NCI-H524 treated with DMSO at 0.1 percent for 48 hours (cell line): ENCODE results near the gene IGFBP6.
"Not testable (repeated sequence)": the region's sequence is repeated elsewhere in the genome, so short reads cannot be mapped to it uniquely, and the experiment has no call there.

Experiments used
- DNase-seq: peaks from one replicate; lab custom pipeline; 2025; lab: John Stamatoyannopoulos, UW

The IGFBP6 gene

DNA sequence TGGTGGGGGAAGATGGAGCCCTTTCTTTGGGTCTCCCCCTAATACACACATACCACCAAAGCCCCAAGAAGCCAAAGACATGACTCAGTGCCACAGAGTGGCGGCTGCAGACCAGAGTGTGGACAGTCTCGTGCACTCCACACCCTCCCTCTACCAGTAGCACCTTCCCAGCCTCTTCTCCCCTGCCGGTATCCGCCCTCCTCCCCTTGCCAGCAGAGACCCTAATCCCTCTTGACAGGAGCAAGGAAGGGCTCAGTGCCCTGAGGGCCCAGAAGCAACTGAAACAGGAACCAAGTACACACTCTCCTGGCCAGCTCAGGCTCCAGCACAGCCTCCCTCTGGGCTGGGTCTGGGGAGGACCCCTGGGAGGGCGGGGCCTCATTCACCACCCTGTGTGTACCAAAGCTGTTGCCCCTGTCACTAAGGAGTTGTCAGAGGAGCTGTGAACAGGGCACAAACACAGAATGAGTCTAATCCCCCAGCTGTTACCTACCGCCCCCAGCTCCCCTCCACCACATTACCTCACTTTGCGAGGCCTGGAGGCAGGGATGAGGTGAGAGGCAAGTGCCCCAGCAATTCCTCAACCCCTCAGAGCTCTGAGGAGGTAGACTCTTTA lies 26.5 kb upstream of the IGFBP6 start:
- no peak for DNase-seq

DNA sequence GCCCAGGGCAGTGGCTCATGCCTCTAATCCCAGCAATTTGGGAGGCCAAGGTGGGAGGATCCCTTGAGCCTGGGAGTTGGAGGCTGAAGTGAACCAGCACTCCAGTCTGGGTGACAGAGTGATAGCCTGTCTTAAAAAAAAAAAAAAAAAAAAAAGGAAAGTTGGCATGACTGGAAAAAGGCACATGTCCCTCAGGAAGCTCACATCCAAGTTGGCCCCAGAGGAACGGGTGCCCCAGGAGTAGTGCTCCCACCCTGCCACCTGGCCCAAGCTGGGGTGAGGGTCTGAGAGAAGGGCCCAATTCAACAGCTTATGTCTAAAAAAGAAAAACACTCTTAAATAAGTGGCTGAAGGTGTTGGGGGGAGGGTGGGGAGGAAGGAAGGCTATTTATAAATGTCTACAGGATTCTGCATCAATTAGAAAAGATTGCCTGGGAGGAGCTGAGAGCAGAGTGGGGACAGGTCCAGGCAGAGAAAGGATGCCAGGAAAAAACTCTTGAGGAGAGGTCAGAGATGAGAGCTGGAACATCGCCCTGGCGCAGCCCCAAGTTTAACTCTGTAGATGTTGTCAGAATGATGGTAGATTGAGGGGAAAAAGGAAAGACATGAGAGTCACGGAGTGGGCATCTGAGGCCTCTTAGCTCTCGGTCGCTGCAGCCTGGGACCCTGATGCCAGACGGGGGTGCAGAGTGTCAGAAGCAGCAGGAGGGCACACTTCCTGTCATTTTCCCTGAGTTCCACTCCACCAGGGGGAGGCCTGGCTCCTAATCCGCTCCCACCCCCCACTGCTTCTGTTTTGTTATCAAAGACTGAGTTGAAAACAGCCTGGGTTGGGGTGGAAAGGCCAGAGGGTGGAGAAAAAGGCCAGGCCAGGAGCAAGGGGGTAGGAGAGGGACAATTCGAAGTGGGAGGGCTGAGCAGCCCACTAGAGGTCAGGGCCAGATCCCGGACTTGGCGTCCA lies 25.6 kb upstream of the IGFBP6 start:
- DNase-seq = no peak

GRCh38 chr12:53073881-53074280 lies 23.6 kb upstream of the IGFBP6 start:
- DNase-seq = no peak

GRCh38 chr12:53074283-53074998 lies 23.0 kb upstream of the IGFBP6 start:
- DNase-seq = no peak

GRCh38 chr12:53074999-53075370 lies 22.5 kb upstream of the IGFBP6 start:
- no peak for DNase-seq

DNA sequence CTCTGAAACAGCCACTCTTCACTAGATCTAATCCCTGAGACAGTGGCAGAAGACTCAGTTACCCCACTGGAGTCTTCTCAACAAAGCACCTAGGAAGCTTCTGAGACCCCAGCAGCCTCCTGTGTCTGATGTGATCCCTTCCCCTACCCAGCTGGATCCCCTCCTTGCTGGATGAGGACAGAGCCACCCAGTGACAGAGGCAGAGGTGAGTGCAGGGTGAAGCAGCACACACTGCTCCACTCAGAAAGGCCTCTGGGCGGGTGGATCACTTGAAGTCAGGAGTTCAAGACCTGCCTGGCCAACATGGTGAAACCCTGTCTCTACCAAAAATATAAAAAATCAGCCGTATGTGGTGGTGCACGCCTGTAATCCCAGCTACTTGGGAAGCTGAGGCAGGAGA lies 21.0 kb upstream of the IGFBP6 start:
- no peak for DNase-seq

- DNase-seq = no peak
Measured at GRCh38 chr12:53077030-53077429, 20.4 kb upstream of the IGFBP6 start.

GRCh38 chr12:53078425-53079225 lies 18.8 kb upstream of the IGFBP6 start:
- no peak for DNase-seq

DNA sequence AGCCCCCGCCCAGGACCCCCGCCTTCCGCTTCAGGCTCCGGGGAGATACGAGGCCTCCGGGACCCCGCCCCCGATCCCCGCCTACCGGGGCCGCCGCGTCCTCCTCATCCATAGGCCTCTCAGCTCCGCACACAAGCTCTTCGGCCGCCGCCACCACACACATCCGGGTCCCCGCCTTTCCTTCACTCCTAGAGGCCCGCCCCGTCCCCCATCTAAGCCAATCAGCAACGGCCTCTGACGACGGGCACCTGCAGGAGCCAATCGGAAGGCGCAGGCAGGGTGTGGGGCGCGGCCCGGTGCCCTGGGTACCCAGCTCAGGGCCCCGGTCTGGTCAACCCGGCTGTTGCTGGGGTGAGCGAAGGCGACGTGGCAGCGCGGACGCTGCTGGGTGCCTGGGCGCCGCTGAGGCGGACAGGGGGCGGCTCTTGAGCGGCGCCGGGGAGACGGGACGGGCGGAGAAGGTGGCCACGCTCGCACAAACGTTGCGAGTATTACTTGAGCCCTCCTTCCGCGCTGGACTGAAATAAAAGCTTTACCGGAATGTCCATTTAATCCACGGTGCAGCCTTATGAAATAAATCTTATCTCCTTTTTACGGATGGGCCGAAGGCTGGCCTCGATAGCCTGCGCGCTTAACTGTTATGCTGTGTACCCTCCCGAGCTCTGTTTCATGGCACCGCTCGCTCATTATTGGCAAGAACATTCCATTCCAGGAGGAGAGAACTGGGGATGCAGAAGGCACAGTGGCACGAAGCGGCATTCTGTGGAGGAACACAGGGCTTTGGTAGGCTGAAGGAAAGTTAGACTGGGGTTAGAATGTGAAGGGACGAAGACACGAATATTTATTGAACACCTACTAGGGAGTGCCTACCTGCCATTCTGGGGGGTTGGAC lies 18.0 kb upstream of the IGFBP6 start, which contains the start of gene SPRYD3:
Gene SPRYD3, minus strand, starts transcription at position 165 of the 892 bp plus-strand sequence. Its CDS starts 57 bp downstream, at position 108.
- peak; percentile 85 for DNase-seq

GRCh38 chr12:53082637-53083175 lies 14.8 kb upstream of the IGFBP6 start:
- DNase-seq = no peak

- DNase-seq = no peak
Measured at GRCh38 chr12:53086361-53086760, 11.1 kb upstream of the IGFBP6 start.

DNA sequence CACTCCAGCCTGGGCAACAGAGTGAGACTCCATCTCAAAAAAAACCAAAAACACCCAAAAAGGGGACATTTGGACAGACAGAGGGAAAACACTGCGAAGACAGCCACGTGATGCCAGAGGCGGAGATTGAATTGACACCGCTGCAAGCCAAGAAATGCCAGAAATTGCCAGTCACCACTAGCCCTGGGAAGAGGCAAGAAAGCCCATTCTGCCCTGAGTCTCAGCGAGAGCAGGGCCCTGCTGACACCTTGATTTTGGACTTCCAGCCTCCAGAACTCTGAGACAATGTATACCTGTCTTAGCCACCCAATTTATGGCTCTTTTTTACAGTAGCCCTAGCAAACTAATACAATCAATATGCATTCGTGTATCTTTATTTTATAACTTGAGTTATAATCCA lies 7.4 kb upstream of the IGFBP6 start:
- DNase-seq = no peak

- DNase-seq = no peak
Measured at GRCh38 chr12:53090554-53090953, 6.9 kb upstream of the IGFBP6 start.

- DNase-seq = no peak
Measured at GRCh38 chr12:53091756-53092155, 5.7 kb upstream of the IGFBP6 start.

GRCh38 chr12:53093777-53094393 lies 3.6 kb upstream of the IGFBP6 start:
- no peak for DNase-seq

DNA sequence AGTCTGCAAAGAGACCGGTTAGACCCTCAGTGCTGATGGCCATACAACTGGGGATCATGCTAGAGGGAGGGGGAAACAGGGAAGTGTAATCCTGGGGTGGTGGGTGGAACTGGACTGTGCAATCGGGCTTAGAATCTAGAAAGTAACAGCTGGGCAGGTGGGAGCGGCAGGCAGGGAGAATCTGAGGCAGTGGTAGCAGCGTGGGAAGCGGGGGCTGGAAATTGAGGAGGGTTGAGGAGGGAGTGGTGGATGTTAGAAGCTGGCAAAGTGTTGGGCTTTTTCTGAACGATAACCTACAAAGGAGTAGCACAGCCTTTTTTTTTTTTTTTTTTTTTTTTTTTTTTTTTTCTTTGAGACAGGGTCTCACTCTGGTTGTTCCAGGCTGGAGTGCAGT lies 3.1 kb upstream of the IGFBP6 start:
- DNase-seq = no peak

- DNase-seq = not testable (repeated sequence)
Measured at GRCh38 chr12:53094796-53095595, 2.5 kb upstream of the IGFBP6 start.

GRCh38 chr12:53095596-53095895 lies 1.9 kb upstream of the IGFBP6 start:
- not testable (repeated sequence) for DNase-seq

- no peak for DNase-seq
Measured at GRCh38 chr12:53096089-53096741, 1.3 kb upstream of the IGFBP6 start.
